HG03045 (cell line): ENCODE results near the gene FGF11.

Experiments used
- ATAC-seq: cut with Tn5 transposase; IDR thresholded peaks from one replicate; pipeline ENCODE4 v1.9.1; 2021; ENCODE audit warnings: mild to moderate bottlenecking, moderate library complexity; ENCODE audit not compliant: unreplicated experiment

FGF11 gene

DNA sequence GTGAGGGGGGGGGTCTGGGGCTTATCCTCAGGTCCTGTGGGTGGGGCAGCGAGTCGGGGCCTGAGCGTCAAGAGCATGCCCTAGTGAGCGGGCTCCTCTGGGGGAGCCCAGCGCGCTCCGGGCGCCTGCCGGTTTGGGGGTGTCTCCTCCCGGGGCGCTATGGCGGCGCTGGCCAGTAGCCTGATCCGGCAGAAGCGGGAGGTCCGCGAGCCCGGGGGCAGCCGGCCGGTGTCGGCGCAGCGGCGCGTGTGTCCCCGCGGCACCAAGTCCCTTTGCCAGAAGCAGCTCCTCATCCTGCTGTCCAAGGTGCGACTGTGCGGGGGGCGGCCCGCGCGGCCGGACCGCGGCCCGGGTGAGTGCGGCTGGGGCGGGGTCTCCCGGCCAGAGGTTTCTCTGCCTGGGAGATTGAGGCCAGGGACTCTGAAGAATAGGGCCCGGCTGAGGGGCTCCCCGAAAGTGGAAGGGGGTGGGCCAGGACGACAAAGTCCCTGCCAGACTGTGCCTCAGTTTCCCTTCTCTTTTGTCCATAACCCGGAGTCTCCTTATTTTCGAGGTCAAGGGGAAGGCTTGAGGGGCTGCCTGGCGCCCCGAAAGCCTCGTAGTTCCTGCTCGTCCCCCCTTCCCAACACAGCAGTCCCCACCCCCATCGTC, at the start of gene FGF11:
TSS of gene FGF11 (plus strand) at position 51 of the 651 bp plus-strand sequence. CDS start at position 160, 109 bp downstream.
- no peak for ATAC-seq

GRCh38 chr17:7389924-7390910, 49.1 kb upstream of the FGF11 start:
- no peak for ATAC-seq

GRCh38 chr17:7391307-7391706, 48.0 kb upstream of the FGF11 start:
- ATAC-seq: no peak

DNA sequence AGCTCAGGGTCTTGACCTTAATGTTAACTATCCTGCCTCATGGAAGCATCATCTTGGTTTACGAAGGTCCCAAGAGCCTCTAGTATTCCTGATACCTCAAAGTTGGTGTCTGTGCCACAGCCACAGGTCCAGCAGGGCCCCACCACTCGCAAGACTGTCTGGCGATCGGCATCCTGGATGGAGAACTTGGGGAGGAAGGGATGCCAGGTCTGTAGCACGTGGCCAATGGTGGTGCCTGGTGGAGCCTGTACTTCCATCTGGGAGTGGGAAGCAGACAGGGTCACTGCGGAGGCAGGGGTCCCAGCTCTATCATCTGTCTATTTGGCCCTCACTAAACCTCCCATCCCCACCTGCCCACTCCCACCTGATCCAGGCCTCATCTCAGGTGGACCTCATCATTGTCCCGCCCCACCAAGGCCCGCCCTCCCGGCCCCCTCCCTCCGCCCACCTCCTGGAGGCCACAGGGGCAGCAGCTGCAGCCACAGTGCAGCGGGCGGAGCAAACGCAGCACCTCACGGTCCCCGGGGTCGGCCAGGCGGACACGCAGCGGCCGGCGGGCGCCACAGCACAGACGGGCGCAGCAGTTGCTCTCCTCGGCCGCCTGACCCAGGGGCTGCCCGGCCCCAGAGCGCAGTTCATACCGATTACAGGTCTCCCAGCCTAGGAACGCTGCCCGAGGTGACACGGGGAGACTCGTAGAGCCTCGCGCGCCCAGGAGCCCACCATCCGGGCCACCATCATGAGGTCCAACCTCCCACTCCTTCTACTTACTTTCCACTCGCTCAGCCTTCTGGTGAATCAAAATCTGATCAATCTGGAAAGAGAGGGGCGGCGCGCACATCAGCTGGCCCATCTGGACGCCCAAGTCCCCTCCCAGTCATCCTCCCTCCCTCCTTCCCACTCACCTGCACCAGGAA, 46.4 kb upstream of the FGF11 start:
- ATAC-seq: no peak

DNA sequence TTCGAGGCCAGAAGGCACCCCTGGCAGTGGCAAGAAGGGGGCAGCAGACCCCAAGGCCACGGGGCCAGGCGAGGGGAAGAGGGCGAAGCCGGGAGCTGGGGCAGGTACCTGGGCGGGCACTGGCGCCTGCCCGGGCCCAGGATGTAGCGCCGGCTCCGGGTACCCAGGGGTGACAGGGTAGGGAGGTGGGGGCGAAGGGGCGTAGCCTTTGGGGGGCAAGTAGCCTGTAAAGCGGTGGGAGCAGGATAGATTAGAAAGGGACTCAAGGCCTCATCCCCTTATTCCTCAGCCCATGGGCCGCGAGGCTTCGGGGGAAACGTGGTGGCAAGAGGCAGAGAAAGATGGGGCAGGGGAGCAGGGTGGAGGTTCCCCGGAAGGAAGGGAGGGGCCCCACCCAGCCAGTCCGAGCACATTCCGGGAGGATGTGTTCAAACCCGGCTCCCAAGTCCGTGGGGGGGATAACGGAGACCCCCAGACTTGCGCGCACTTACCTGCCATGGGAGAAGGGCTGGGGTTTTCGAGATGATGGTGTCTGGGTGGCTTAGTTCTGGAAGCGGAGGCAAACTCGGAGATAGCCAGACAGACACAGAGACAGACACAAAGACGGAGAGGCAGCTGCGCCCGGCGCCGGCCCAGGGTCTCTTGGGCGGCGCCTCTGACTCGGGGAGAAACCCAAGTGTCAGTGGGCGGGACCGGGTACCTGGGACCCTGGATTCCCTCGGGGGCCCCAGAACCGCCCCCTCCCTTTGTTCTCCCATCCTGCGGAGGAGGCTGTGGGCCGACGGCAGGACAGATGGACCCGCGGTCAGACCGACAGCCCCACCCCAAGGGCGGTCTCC, 45.5 kb upstream of the FGF11 start:
- peak; percentile 54 for ATAC-seq

GRCh38 chr17:7394452-7395191, 44.7 kb upstream of the FGF11 start, which contains the start of gene PLSCR3:
Gene PLSCR3 (minus strand): TSS chr17:7394525. CDS start chr17:7394110, 415 bp downstream.
- peak; percentile 71 for ATAC-seq

DNA sequence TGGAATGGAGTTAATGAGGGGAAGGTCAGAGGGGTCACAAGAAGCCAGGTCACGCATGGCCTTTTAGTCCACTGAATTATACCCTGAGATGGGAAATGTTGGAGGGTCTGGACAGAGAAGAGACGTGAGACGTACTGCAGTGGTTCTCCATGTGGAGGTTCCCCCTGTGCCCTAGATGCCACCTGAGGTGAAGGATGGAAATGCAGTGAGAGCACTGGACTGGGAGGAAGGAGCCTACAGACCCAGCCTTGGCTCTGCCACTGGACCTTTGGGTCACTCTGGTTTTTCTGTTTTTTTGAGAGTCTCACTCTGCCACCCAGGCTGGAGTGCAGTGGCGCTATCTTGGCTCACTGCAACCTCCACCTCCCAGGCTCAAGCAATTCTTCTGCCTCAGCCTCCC, 43.2 kb upstream of the FGF11 start:
- ATAC-seq: no peak

DNA sequence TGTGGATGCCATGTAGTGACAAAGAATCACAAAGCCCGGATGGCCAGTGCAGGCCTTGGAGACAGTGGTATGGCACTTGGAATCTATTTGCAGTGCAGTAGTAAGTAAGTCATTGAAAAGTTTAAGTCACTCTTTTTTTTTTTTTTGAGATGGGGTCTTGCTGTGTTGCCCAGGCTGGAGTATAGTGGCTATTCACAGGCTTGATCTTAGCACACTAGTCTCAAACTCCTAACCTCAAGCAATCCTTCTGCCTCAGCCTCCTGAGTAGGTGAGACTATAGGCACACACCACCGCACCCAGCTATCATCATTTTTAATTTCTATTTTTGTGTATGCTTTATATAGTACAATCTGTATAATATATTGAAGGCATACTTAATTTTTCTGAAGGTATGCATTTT, 40.7 kb upstream of the FGF11 start:
- ATAC-seq: no peak

- no peak for ATAC-seq
Measured at GRCh38 chr17:7403043-7403726, 36.1 kb upstream of the FGF11 start.

DNA sequence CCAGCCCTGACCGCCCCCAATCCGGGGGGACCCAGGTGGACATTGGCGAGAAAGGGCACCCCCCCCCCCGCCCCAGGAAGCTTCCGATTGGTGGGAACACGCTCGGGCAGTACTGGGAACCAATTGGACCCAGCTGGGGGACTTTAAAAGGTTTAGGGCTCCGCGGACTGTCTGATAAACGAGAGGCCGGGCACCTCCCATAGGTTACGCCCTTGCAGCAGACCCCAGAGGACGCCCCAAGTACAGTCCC, 35.7 kb upstream of the FGF11 start:
- ATAC-seq: no peak

GRCh38 chr17:7403977-7404736, 35.2 kb upstream of the FGF11 start, which contains the start of gene TMEM256:
Gene TMEM256 (minus strand): TSS chr17:7404097. CDS start chr17:7404084, 13 bp downstream.
- ATAC-seq: peak; percentile 93

DNA sequence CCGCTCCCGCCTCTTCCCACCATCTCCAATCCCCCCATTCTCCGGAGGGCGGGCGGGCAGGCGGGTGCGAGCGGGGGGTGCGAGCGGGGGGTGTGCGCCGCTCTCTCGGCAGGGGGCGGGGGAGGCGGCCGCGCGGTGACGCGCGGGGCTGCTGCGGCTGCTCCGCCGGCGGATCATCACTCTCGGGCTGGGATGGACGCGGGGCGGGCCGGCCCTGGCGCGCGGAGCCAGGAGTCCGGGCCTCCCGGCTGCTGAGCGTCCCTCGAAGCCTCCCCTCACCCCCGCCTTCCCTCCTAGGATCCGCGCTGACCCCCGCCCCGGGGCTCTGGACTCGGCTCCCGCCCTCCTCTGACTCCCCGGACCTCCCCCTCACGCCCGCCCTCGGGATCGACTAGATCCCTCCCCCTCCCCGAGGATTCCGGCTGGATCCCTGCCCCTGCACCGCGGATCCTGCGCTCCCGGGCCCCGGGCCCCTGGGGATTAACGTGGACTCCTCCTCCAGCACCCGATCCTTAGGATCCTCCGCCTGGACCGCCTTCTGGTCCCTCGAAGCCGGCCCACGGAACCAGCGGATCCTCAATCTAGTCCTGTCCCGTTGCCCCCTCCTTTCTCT, 34.5 kb upstream of the FGF11 start:
- no peak for ATAC-seq

GRCh38 chr17:7405350-7406234, 33.7 kb upstream of the FGF11 start:
- ATAC-seq: no peak

GRCh38 chr17:7406235-7406825, 33.0 kb upstream of the FGF11 start:
- ATAC-seq: no peak

- no peak for ATAC-seq
Measured at GRCh38 chr17:7407082-7407481, 32.2 kb upstream of the FGF11 start.

DNA sequence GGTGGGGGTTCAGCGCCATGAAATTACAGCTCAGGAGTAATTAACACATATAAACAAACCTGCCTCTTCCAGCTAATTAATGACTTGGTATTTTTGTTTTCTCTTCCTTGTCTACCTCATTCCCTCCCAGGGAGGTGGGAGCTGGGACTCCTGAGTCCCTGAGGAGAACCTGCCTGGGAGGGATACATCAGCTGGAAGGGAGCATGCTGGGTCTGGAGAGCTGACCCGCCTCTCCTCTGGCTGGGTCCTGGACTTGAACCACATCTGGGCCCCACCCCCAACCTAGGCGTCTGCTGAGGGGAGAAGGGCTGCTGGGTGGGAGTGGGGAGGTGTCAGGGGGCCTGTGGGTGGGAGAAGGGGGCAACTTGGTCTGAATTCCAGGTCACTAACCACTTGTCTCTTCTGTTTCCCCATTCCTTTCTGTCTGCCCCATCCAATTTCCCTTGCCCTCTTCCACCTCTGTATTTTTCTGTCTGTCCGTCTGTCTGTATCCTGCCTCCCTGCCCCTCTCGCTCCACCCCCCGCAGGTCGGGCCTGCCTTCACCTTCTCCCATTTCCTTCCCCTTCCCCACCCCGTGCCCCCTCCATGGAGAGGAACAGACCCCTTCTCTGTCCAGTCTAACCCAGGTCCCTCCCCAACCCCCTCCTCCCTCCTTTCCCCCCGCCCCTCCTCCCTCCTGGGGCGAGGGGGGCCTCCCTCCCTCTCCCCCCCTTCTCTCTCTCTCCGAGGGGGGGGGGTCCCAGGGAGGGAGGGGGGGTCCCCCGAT, 31.6 kb upstream of the FGF11 start, which contains the start of gene NLGN2:
TSS of gene NLGN2 (plus strand) at position 361 of the 767 bp plus-strand sequence. CDS start 411 bp downstream, outside the sequence.
- no peak for ATAC-seq
